Keratinocyte (primary cell): ENCODE data around the gene SCMH1.

Source experiments
- CTCF ChIP-seq, 3 experiments: IDR thresholded peaks in 1 of 3; conservative IDR thresholded peaks in 1 of 3; optimal IDR thresholded peaks in 1 of 3; 2 replicates in 2 of 3; 3 replicates in 1 of 3; pipeline versions ENCODE3 to v1.5.1; 2011; ENCODE audit warnings: low read length in 3 of 3, mild to moderate bottlenecking in 3 of 3, moderate library complexity in 2 of 3, control low read depth in 1 of 3, inconsistent platforms in 1 of 3; ENCODE audit not compliant: insufficient read depth in 2 of 3; ENCODE audit errors: extremely low read depth in 1 of 3
- EZH2 ChIP-seq: IDR thresholded peaks from one replicate; pipeline ENCODE4 v1.6.1; 2012; ENCODE audit warnings: inconsistent platforms, mild to moderate bottlenecking, low read length, moderate library complexity

- TF ChIP-seq EZH2 (no peak), CTCF (optimal IDR thresholded peaks at IDR 0.05 in 1 of 3, IDR thresholded peaks at IDR 0.05 in 1 of 3, conservative IDR thresholded peaks at IDR 0.05 in 1 of 3; ENCODE audit: extremely low read depth in 1 of 3, insufficient read depth in 2 of 3, low read length in 3 of 3) (no peak)
Observed at GRCh38 chr1:41158966-41159365, 83.1 kb downstream of the SCMH1 start.
